HG02610 (cell line): ENCODE results near the gene LRP1B.

Source experiments
- ATAC-seq: cut with Tn5 transposase; IDR thresholded peaks from one replicate; pipeline ENCODE4 v1.9.1; 2021; ENCODE audit warnings: mild to moderate bottlenecking, moderate library complexity; ENCODE audit not compliant: unreplicated experiment

Gene LRP1B

DNA sequence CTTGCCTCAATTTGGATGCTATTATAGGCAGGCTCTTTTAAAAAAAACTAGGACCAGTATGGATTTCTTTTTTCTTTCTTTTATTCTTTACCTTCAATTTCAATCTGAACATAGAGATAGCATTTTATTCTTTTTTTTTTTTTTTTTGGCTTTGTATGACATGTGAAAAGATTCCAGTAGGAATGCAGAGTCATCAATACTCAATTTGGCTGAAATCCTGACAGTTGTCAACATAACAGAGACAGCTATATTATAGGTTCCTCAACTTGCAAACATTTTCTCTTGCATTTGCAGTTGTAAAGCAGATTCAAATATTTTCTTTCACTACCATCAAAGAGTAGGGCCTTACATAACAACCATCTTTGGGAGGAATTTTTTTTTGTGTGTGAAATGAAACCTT is 334.4 kb downstream of the LRP1B start:
- no peak for ATAC-seq

DNA sequence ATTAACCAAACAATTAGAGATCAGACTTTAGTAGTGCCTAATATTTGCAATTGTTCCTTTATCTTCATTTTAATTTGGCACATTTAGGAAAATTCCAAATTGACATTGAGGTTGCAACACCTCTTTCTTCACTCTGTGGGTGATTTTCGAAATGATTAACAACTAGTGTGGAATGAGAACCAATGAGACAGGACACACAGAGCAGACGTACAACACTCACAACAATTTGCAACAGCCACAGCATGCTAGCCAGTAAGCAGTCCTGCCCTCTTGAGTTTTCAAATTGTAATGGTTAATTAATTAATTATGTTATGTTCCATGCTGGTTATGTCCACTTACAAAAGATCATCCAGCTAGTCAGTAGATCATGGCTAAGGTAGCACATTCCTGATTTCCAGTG is 339.3 kb downstream of the LRP1B start:
- no peak for ATAC-seq

DNA sequence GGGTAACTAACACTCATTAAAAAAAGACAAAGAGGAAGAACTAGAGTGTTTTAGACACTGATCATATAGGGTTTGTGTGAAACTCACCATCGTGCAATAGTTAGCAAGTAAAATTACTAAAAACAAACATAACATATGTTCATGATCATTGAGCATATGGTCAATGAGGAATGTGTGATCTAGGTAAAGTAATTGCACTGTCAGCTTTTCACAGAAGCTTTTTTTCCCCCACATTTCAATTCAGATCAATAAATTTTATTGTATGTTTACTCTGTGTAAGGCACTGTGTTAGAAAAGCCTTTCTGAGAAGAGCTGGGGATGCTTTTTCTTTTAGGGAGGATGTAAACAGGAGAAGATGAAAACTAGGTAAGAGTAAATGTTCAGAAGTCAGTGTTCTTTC is 348.2 kb downstream of the LRP1B start:
- no peak for ATAC-seq

DNA sequence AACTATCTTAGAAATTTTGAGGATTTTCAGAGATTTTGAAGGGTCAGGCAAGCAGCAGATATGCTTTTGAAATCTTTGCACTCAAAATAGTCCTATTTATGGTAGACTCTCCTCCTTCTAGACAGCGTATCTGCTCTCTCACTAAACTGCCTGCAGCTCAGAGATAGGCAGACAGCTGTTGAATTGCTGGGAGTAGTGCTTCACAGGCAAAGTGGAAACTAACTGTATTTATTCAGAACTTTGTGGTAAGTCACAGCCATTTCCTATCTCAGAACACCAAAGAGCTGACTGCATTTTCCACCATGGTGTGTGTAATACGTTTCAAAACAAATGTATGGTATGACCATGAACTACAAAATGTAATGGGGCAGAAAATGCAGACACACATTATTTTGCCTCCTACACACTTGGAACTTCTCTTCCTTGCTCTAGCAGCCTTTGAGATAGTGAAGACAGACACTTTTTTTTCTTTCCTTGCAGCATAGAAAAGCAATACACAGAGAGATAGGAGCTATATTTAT is 352.4 kb downstream of the LRP1B start:
- no peak for ATAC-seq

DNA sequence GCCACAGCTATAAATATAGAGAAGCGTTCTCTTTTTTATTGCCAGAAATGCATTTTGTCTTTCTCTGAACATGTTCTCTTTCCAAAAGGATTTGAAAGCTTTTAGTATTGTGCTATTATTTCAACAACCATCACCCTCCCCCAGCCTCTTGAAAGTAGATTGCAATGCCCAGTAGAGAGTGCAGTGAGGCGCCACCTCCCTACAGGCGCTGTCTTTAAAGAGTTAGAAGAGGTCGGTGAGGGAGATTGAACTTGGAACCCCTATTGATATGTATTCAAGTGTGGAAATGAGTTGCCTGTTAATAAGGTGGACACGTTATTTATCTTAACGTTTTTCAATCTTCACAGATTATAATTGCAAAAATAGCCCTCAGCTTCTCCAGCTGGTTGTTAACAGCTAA is 360.3 kb downstream of the LRP1B start:
- ATAC-seq: no peak

DNA sequence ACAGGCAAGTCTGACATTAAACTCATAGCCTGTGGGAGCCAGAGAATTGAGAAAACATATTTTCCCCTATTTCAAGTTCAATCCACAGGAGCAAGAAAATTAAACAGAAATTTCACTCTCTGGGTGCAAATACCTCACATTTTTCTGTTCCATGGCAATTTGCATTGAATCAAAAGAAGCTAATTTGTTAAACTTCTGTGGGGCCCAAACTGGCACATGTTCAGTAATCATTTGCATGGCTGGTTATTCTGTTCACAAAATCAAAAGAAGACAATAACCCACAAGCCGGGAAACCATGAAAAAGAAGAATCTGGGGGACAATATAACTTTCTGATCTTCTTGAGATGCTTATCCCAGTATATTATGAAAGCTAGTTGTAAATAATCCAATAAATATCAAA is 363.1 kb downstream of the LRP1B start:
- ATAC-seq: no peak

GRCh38 chr2:141767051-141767450 is 363.8 kb downstream of the LRP1B start:
- no peak for ATAC-seq

DNA sequence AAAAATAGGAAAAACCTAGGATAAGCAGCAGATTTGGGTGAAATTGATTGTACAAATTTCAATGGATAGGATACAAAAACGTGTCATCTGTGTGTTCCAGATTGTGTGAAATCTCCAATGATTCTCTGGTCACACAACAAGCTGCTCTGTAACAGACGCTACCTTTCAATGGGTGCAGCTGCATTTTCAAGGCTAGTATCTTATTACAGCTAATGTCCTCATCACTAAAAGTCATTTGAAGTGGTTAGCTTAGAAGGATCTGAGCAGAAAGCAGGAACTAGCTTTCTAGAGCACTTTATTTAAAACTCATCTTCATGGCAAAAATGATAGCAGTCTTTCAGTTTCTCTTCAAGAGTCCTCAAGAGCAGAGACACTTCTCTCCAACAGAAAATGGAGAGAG is 364.6 kb downstream of the LRP1B start:
- no peak for ATAC-seq

- ATAC-seq: no peak
Measured at GRCh38 chr2:141748616-141749015, 382.2 kb downstream of the LRP1B start.

DNA sequence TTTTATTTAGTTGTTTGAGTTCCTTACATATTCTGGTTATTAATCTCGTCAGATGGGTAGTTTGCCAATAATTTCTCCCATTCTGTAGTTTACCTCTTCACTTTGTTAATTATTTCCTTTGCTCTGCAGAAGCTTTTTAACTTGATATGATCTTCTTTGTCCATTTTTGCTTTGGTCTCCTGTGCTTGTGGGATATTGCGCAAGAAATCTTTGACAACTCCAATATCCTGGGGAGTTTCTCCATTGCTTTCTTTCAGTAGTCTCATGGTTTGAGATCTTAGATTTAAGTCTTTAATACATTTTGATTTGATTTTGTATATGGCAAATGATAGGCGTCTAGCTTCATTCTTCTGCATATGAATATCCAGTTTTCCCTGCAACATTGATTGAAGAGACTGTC is 389.2 kb downstream of the LRP1B start:
- ATAC-seq: no peak

GRCh38 chr2:141737492-141738255 is 393.1 kb downstream of the LRP1B start:
- no peak for ATAC-seq

- ATAC-seq: no peak
Measured at GRCh38 chr2:141736466-141736865, 394.4 kb downstream of the LRP1B start.

- ATAC-seq: no peak
Measured at GRCh38 chr2:141728886-141729285, 401.9 kb downstream of the LRP1B start.

DNA sequence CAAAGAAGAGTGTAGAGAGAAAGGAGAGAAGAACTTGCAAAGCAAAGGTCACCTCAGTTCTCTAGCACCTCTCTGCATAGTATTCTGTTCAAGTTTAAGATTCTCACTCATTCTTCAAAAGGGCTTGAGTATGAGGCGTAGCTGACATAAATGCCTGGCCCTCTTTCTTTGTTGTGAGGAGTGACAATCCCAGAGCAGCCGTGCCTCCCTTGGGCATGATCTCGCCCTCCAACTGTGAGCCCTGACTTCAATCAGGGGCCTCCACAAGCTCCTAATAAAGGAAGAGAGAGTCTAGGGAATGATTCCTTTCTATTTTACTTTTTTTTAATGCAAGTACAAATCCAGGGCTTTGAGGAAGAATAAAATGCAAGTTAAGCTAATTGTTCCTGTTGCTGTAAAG is 402.7 kb downstream of the LRP1B start:
- no peak for ATAC-seq

- ATAC-seq: no peak
Measured at GRCh38 chr2:141724426-141724825, 406.4 kb downstream of the LRP1B start.

GRCh38 chr2:141723814-141724213 is 407.0 kb downstream of the LRP1B start:
- no peak for ATAC-seq

GRCh38 chr2:141720476-141720875 is 410.3 kb downstream of the LRP1B start:
- ATAC-seq: no peak

DNA sequence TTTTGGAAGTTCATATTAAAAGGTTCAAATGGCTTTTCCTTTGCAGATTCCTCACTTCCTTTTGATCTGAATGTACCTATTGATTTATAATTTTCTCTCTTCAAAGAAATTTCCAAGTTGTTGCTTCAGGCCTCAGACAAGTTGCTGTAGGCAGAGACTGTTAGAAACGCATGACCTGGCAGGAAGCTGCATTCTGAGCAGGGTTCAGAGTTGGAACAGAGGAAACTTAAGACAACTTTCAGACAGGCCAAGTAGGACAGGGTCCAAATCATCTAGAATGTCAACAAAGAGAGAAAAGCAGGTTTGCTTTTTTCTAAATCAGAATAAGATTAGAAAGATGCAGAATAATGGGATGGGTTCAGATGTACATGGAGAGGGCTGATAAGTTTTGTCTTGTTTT is 416.3 kb downstream of the LRP1B start:
- no peak for ATAC-seq

DNA sequence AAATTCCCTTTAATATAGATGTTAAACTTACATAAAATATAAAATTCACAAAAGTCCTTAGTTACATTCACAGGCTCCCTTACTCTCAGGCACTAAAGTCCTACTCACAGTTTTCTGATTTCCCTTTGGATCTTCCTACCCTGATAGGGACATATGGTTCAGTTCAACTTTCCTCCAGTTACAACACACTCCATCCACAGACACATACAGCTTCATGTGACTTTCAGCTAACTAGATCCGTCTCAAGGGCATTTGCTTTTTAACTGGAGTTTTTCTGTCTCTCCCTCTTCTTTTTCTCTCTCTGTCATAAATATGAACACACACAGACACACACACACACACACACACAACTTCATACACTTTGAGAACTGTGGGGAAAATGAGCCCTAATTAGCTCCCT is 419.2 kb downstream of the LRP1B start:
- ATAC-seq: no peak

- ATAC-seq: no peak
Measured at GRCh38 chr2:141710589-141711239, 420.1 kb downstream of the LRP1B start.

GRCh38 chr2:141709756-141710155 is 421.1 kb downstream of the LRP1B start:
- ATAC-seq: no peak

- ATAC-seq: no peak
Measured at GRCh38 chr2:141707486-141707885, 423.3 kb downstream of the LRP1B start.
